Body of pancreas (tissue), 4 donors: ENCODE results near the gene PARP8.
"Not testable (repeated sequence)": the region's sequence is repeated elsewhere in the genome, so short reads cannot be mapped to it uniquely, and the experiment has no call there.

Source experiments
- POLR2A ChIP-seq, 3 donors: fragments of 450-650 bp; IDR thresholded peaks; one replicate each; pipeline ENCODE4 v1.6.1; 2016; ENCODE audit warnings: antibody characterized with exemption in 3 of 3, mild to moderate bottlenecking in 2 of 3
- TF ChIP-seq, protein P1 (sequence below), 7 experiments: fragments of 450-650 bp in 4 of 7; fragments of 200-600 bp in 3 of 7; sonication (generic) in 3 of 7; IDR thresholded peaks; one replicate each; pipeline ENCODE4 v1.5.1; 2016 to 2019; ENCODE audit warnings: antibody characterized with exemption in 7 of 7

DNA sequence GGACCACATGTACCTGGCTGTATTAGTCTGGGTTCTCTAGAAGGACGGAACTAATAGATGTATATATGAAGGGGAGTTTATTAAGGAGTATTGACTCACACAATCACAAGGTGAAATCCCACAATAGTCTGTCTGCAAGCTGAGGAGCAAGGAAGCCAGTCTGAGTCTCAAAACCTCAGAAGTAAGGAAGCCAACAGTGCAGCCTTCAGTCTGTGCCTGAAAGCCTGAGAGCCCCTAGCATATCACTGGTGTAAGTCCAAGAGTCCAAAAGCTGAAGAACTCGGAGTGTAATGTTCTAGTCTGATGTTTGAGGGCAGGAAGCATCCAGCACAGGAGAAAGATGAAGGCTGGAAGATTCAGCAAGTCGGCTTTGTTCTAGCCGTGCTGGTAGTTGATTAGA lies 28.2 kb downstream of the PARP8 start:
- TF ChIP-seq, protein P1, sequence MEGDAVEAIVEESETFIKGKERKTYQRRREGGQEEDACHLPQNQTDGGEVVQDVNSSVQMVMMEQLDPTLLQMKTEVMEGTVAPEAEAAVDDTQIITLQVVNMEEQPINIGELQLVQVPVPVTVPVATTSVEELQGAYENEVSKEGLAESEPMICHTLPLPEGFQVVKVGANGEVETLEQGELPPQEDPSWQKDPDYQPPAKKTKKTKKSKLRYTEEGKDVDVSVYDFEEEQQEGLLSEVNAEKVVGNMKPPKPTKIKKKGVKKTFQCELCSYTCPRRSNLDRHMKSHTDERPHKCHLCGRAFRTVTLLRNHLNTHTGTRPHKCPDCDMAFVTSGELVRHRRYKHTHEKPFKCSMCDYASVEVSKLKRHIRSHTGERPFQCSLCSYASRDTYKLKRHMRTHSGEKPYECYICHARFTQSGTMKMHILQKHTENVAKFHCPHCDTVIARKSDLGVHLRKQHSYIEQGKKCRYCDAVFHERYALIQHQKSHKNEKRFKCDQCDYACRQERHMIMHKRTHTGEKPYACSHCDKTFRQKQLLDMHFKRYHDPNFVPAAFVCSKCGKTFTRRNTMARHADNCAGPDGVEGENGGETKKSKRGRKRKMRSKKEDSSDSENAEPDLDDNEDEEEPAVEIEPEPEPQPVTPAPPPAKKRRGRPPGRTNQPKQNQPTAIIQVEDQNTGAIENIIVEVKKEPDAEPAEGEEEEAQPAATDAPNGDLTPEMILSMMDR (IDR thresholded peaks at IDR 0.05), result not testable (repeated sequence)
- TF ChIP-seq POLR2A (IDR thresholded peaks at IDR 0.05), result not testable (repeated sequence)
